Measurements from ENCODE around the gene KSR2. TPM values are rescaled to one million over a fixed set of nuclear protein-coding genes. Genes with fewer than 3 reads are reported as not detected.
"Not testable (repeated sequence)": the region's sequence is repeated elsewhere in the genome, so short reads cannot be mapped to it uniquely, and the experiment has no call there.

The KSR2 gene
- total RNA-seq, 2 donors from 2014 or later = 0.07 TPM; not detected in 1

DNA sequence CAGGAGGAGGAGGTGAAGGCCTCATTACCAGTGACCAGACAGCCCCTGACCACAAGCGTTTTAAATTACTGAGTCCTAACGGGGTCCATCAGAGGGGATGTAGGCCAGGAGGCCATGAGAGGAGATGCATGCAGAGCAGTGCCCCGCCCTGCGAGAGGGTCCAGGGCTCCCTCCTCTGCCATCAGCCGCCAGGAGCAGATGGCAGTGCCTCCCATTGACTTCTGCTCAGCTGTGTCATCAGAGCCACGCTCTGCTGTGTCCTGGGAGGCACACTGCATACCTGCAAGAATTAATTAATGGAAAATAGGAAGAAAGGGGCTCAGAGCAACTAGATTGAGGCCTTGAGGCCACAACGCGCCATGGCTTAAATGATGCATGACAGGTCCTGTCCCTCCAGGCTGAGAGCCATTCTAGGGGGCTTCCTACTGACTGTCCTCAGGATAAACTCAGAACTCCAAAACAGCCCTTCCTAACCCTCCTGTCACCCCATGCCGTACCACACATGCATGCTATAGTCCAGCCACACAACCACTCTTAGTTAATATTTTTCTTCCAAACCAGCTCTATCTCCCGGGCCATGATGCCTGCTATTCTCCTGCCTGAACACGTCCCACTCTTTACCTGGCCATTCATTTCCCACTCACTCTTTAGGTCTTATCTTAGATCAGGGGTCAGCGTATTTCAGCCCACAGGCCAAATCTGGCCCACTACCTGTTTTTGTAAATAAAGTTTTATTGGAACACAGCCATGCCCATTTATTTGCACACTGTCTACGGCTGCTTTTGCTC is 235.8 kb downstream of the KSR2 start:
- Histone ChIP-seq H3K27me3 (replicated peaks; ENCODE audit: insufficient read depth) (no peaks in the 10 kb centered on the region), H3K27ac (no peak overlapping the region), H3K36me3 (no peaks in the 10 kb centered on the region), H3K4me1 (ENCODE audit: control insufficient read depth in 1 of 2, low read depth in 2 of 2) (no peaks in the 10 kb centered on the region), H3K4me3 (no peak overlapping the region), H3K9me3 (no peaks in the 10 kb centered on the region)
- DNase-seq (ENCODE audit: low spot score) (no peak), ATAC-seq (ENCODE audit: insufficient number of reproducible peaks, low FRiP score, low read depth) (no peak)
- TF ChIP-seq, protein P1, sequence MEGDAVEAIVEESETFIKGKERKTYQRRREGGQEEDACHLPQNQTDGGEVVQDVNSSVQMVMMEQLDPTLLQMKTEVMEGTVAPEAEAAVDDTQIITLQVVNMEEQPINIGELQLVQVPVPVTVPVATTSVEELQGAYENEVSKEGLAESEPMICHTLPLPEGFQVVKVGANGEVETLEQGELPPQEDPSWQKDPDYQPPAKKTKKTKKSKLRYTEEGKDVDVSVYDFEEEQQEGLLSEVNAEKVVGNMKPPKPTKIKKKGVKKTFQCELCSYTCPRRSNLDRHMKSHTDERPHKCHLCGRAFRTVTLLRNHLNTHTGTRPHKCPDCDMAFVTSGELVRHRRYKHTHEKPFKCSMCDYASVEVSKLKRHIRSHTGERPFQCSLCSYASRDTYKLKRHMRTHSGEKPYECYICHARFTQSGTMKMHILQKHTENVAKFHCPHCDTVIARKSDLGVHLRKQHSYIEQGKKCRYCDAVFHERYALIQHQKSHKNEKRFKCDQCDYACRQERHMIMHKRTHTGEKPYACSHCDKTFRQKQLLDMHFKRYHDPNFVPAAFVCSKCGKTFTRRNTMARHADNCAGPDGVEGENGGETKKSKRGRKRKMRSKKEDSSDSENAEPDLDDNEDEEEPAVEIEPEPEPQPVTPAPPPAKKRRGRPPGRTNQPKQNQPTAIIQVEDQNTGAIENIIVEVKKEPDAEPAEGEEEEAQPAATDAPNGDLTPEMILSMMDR (IDR thresholded peaks at IDR 0.05) = no peak

DNA sequence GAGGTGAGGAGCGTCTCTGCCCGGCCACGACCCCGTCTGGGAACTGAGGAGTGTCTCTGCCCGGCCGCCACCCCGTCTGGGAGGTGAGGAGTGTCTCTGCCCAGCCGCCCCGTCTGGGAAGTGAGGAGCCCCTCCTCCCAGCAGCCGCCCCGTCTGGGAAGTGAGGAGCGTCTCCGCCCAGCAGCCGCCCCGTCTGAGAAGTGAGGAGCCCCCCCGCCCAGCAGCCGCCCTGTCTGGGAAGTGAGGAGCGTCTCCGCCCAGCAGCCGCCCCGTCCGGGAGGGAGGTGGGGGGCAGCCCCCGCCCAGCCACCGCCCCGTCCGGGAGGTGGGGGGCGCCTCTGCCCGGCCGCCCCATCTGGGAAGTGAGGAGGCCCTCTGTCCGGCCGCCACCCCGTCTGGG is 237.7 kb downstream of the KSR2 start:
- not testable (repeated sequence) for H3K4me1 ChIP-seq (ENCODE audit: control insufficient read depth in 1 of 2, low read depth in 2 of 2); H3K27ac ChIP-seq; H3K36me3 ChIP-seq; ATAC-seq (ENCODE audit: insufficient number of reproducible peaks, low FRiP score, low read depth); H3K4me3 ChIP-seq; H3K27me3 ChIP-seq (replicated peaks; ENCODE audit: insufficient read depth); H3K9me3 ChIP-seq; DNase-seq (ENCODE audit: low spot score)

DNA sequence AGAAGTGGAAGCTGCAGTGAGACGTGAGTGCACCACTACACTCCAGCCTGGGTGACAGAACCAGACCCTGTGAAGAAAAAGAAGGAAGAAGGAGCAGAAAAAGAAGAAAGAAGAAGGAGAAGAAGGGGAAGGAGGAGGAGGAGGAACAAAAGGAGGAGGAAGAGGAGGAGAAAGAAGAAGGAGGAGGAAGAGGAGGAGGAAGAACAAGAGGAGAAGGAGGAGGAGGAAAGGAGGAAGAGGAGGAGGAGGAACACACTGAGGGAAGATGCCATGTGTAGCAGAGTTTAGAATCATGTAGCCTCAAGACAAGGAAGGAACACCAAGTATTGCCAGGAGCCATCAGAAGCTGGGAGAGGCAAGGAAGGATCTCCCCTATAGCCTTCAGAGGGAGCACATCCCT is 241.5 kb downstream of the KSR2 start:
- Histone ChIP-seq H3K27ac (no peak overlapping the region), H3K4me3 (no peak overlapping the region), H3K36me3 (no peaks in the 10 kb centered on the region), H3K27me3 (replicated peaks; ENCODE audit: insufficient read depth) (no peaks in the 10 kb centered on the region), H3K9me3 (no peaks in the 10 kb centered on the region), H3K4me1 (ENCODE audit: control insufficient read depth in 1 of 2, low read depth in 2 of 2) (no peaks in the 10 kb centered on the region)
- no peak for ATAC-seq (ENCODE audit: insufficient number of reproducible peaks, low FRiP score, low read depth)
- TF ChIP-seq, protein P1 (IDR thresholded peaks at IDR 0.05) = no peak
- no peak for DNase-seq (ENCODE audit: low spot score)

DNA sequence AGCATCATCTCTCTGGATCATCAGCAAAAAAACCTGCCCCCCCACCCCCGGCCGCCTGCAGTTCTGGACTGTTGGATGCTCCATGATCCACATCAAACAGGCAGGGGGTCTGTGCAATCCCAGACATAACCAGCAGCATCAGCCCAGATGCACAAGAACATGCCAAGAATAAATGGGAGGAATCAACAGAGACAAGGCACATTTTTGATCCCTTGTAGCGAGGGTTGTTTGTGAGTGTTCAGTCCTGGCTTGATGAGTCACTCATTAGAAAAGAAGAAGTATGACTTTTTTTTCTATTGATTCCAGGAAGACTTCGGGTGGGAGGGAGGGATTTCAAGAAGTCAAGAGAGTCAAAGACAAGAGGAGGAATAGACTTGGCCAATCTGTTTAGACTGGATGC is 244.2 kb downstream of the KSR2 start:
- no peaks in the 10 kb centered on the region for H3K4me1 ChIP-seq (ENCODE audit: control insufficient read depth in 1 of 2, low read depth in 2 of 2)
- no peaks in the 10 kb centered on the region for H3K9me3 ChIP-seq
- no peaks in the 10 kb centered on the region for H3K27me3 ChIP-seq (replicated peaks; ENCODE audit: insufficient read depth)
- DNase-seq (ENCODE audit: low spot score) (no peak), ATAC-seq (ENCODE audit: insufficient number of reproducible peaks, low FRiP score, low read depth) (no peak)
- TF ChIP-seq, protein P1 (IDR thresholded peaks at IDR 0.05) = no peak
- H3K36me3 ChIP-seq = no peaks in the 10 kb centered on the region
- H3K4me3 ChIP-seq = no peak overlapping the region
- H3K27ac ChIP-seq = no peak overlapping the region

DNA sequence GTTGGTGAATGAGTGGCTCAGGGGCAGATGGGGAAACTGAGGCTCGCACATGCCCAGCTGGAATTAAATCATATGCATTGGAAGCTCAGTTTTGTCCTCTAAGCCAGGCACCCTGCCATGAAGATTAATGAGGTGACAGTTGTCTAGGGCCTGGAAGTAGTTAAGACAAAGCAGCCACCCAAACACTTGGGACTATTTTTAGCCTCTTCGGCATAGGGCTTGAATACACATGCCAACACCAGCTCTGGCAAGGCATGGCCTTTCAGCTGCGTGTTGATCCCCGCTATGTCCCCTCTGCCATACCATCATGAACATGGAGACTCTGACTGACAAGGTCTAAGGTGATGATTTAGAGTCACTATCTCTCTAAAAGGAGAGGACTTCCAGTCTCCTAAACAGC is 250.2 kb downstream of the KSR2 start:
- TF ChIP-seq, protein P1 (IDR thresholded peaks at IDR 0.05) = no peak
- Histone ChIP-seq H3K36me3 (no peaks in the 10 kb centered on the region), H3K4me1 (ENCODE audit: control insufficient read depth in 1 of 2, low read depth in 2 of 2) (no peaks in the 10 kb centered on the region), H3K27ac (no peak overlapping the region), H3K9me3 (no peaks in the 10 kb centered on the region), H3K27me3 (replicated peaks; ENCODE audit: insufficient read depth) (no peaks in the 10 kb centered on the region), H3K4me3 (no peak overlapping the region)
- no peak for ATAC-seq (ENCODE audit: insufficient number of reproducible peaks, low FRiP score, low read depth)
- DNase-seq (ENCODE audit: low spot score) = no peak

DNA sequence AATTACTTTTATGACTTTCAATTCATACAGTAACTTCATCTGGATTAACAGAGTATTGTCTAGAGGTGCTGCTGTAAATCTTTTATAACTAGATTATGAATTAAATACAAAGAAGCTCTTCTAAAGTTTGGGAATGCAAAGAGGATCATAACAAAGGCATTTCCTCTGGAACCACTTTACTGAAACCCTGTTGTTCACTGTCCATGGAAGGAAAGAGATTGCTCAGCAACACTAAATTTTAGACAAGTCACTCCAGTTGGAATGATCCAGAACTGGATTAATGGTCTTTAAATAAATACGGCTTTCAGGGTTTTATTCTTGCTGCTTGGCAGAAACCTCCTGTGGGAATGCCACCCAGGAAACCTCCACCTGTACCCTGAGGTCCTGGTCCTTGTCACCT is 250.6 kb downstream of the KSR2 start:
- TF ChIP-seq, protein P1 (IDR thresholded peaks at IDR 0.05) = no peak
- Histone ChIP-seq H3K27me3 (replicated peaks; ENCODE audit: insufficient read depth) (no peaks in the 10 kb centered on the region), H3K36me3 (no peaks in the 10 kb centered on the region), H3K4me3 (no peak overlapping the region), H3K9me3 (no peaks in the 10 kb centered on the region), H3K27ac (no peak overlapping the region), H3K4me1 (ENCODE audit: control insufficient read depth in 1 of 2, low read depth in 2 of 2) (no peaks in the 10 kb centered on the region)
- no peak for DNase-seq (ENCODE audit: low spot score)
- no peak for ATAC-seq (ENCODE audit: insufficient number of reproducible peaks, low FRiP score, low read depth)
